WTC11 (cell line): ENCODE measurements around the gene DNAJC10. TPM values are rescaled to one million over a fixed set of nuclear protein-coding genes. Genes with fewer than 3 reads are reported as not detected.

Experiments
- ATAC-seq: fragments of 200-7000 bp; cut with Tn5 transposase; 2 replicates; pipeline ENCODE4 v1.10.0; 2021; ENCODE audit warnings: mild to moderate bottlenecking, moderate library complexity
- Bru-seq: library from RNA; stranded (reverse); fragments of 400-500 nt; gene quantifications from one replicate; lab custom pipeline; 2021; lab: Mats Ljungman, UMichigan
- CTCF ChIA-PET: fragments of 300-600 bp; sonication (Branson Sonifier 250); formaldehyde crosslinking; loops from one replicate; lab custom pipeline; 2021; ENCODE audit warnings: antibody characterized with exemption; lab: Charles Lee
- POLR2A ChIA-PET: fragments of 350-600 bp; sonication (Branson Sonifier 250); formaldehyde crosslinking; loops from one replicate; lab custom pipeline; 2021; ENCODE audit warnings: antibody characterized with exemption; lab: Charles Lee
- DNase-seq: peaks from one replicate; pipeline ENCODE4 v3.0.0; 2021; ENCODE audit warnings: low spot score
- H3K27ac Mint-ChIP-seq: 2 replicates; pipeline ENCODE4 v1.8.0; 2021; ENCODE audit warnings: mixed read lengths
- H3K27me3 Mint-ChIP-seq: 2 replicates; pipeline ENCODE4 v1.8.0; 2021; ENCODE audit warnings: low read depth, mild to moderate bottlenecking, moderate library complexity, mixed read lengths
- H3K36me3 Mint-ChIP-seq: 2 replicates; pipeline ENCODE4 v1.8.0; 2021; ENCODE audit warnings: mixed read lengths
- H3K4me1 Mint-ChIP-seq: 2 replicates; pipeline ENCODE4 v1.8.0; 2022; ENCODE audit warnings: mixed read lengths
- H3K4me3 Mint-ChIP-seq: 2 replicates; pipeline ENCODE4 v1.8.0; 2021; ENCODE audit warnings: mild to moderate bottlenecking, moderate library complexity, mixed read lengths
- H3K9me3 Mint-ChIP-seq: 2 replicates; pipeline ENCODE4 v1.8.0; 2021; ENCODE audit warnings: mixed read lengths
- CDX4 ChIP-seq: fragments of 250-450 bp; sonication (Bioruptor Pico); IDR thresholded peaks from 2 replicates; pipeline ENCODE4 v1.9.0; 2021; ENCODE audit warnings: moderate library complexity, mild to moderate bottlenecking, inconsistent platforms, borderline replicate concordance
- CREB1 ChIP-seq: sonication (generic); formaldehyde crosslinking; IDR thresholded peaks from 2 replicates; pipeline ENCODE4 v1.8.0; 2023; ENCODE audit warnings: mild to moderate bottlenecking, missing genetic modification reagents
- E2F4 ChIP-seq: sonication (generic); formaldehyde crosslinking; IDR thresholded peaks from 2 replicates; pipeline ENCODE4 v1.8.1; 2022; ENCODE audit warnings: low read depth, mild to moderate bottlenecking, moderate library complexity, missing genetic modification reagents, borderline replicate concordance
- ELF4 ChIP-seq: sonication (generic); formaldehyde crosslinking; IDR thresholded peaks from 2 replicates; pipeline ENCODE4 v1.8.1; 2022; ENCODE audit warnings: low read depth, mild to moderate bottlenecking, moderate library complexity, missing genetic modification reagents
- EMX1 ChIP-seq: fragments of 250-450 bp; sonication (Bioruptor Pico); IDR thresholded peaks from 2 replicates; pipeline ENCODE4 v1.8.0; 2021; ENCODE audit warnings: mild to moderate bottlenecking
- ETV6 ChIP-seq: sonication (generic); formaldehyde crosslinking; IDR thresholded peaks from 2 replicates; pipeline ENCODE4 v1.8.1; 2022; ENCODE audit warnings: mild to moderate bottlenecking, missing genetic modification reagents
- FOXP1 ChIP-seq: sonication (generic); formaldehyde crosslinking; IDR thresholded peaks from 2 replicates; pipeline ENCODE4 v1.8.0; 2022; ENCODE audit warnings: missing genetic modification reagents, mild to moderate bottlenecking, moderate library complexity, borderline replicate concordance
- GABPB1 ChIP-seq: sonication (generic); formaldehyde crosslinking; IDR thresholded peaks from 2 replicates; pipeline ENCODE4 v1.8.1; 2023; ENCODE audit warnings: mild to moderate bottlenecking, missing genetic modification reagents
- GRHL2 ChIP-seq: fragments of 250-450 bp; sonication (Bioruptor Pico); IDR thresholded peaks from 2 replicates; pipeline ENCODE4 v1.8.0; 2022; ENCODE audit warnings: mild to moderate bottlenecking, moderate library complexity; ENCODE audit not compliant: insufficient replicate concordance, severe bottlenecking
- HMGA2 ChIP-seq: fragments of 250-450 bp; sonication (Bioruptor Pico); IDR thresholded peaks from 2 replicates; pipeline ENCODE4 v1.4.0; 2021; ENCODE audit warnings: mild to moderate bottlenecking, moderate library complexity
- JAZF1 ChIP-seq: fragments of 250-450 bp; sonication (Bioruptor Pico); IDR thresholded peaks from 2 replicates; pipeline ENCODE4 v1.9.0; 2021; ENCODE audit warnings: moderate library complexity, mild to moderate bottlenecking, inconsistent platforms
- JUN ChIP-seq: sonication (generic); formaldehyde crosslinking; IDR thresholded peaks from 2 replicates; pipeline ENCODE4 v1.8.0; 2023; ENCODE audit warnings: mild to moderate bottlenecking, missing genetic modification reagents
- KAT7 ChIP-seq: sonication (generic); formaldehyde crosslinking; IDR thresholded peaks from 2 replicates; pipeline ENCODE4 v1.8.1; 2023; ENCODE audit warnings: missing genetic modification reagents, mild to moderate bottlenecking, borderline replicate concordance
- MXD4 ChIP-seq: fragments of 250-450 bp; sonication (Bioruptor Pico); IDR thresholded peaks from 2 replicates; pipeline ENCODE4 v1.8.0; 2021; ENCODE audit warnings: mild to moderate bottlenecking, moderate library complexity, borderline replicate concordance
- NFATC4 ChIP-seq: fragments of 250-450 bp; sonication (Bioruptor Pico); IDR thresholded peaks from 2 replicates; pipeline ENCODE4 v1.9.0; 2021; ENCODE audit warnings: mild to moderate bottlenecking
- NR2C2 ChIP-seq: sonication (generic); formaldehyde crosslinking; IDR thresholded peaks from 2 replicates; pipeline ENCODE4 v1.8.0; 2022; ENCODE audit warnings: mild to moderate bottlenecking, missing genetic modification reagents
- PRDM15 ChIP-seq: sonication (generic); formaldehyde crosslinking; IDR thresholded peaks from 2 replicates; pipeline ENCODE4 v1.8.0; 2022; ENCODE audit warnings: missing genetic modification reagents
- RELA ChIP-seq: sonication (generic); formaldehyde crosslinking; IDR thresholded peaks from 2 replicates; pipeline ENCODE4 v1.8.1; 2022; ENCODE audit warnings: missing genetic modification reagents, mild to moderate bottlenecking, borderline replicate concordance
- SMAD3 ChIP-seq: sonication (generic); formaldehyde crosslinking; IDR thresholded peaks from 2 replicates; pipeline ENCODE4 v1.8.0; 2022; ENCODE audit warnings: missing genetic modification reagents, mild to moderate bottlenecking, borderline replicate concordance
- SOX15 ChIP-seq: fragments of 250-450 bp; sonication (Bioruptor Pico); IDR thresholded peaks from 2 replicates; pipeline ENCODE4 v1.9.0; 2021; ENCODE audit warnings: mild to moderate bottlenecking
- SP1 ChIP-seq: sonication (generic); formaldehyde crosslinking; conservative IDR thresholded peaks from 2 replicates; pipeline ENCODE4 v1.8.1; 2022; ENCODE audit warnings: missing genetic modification reagents
- TP53 ChIP-seq: sonication (generic); formaldehyde crosslinking; IDR thresholded peaks from 2 replicates; pipeline ENCODE4 v1.8.1; 2023; ENCODE audit warnings: mild to moderate bottlenecking, missing genetic modification reagents
- USF1 ChIP-seq: sonication (generic); formaldehyde crosslinking; IDR thresholded peaks from 2 replicates; pipeline ENCODE4 v1.8.0; 2022; ENCODE audit warnings: mild to moderate bottlenecking, missing genetic modification reagents
- ZNF425 ChIP-seq: fragments of 250-450 bp; sonication (Bioruptor Pico); conservative IDR thresholded peaks from 2 replicates; pipeline ENCODE4 v1.9.0; 2021; ENCODE audit warnings: mild to moderate bottlenecking
- ZNF671 ChIP-seq: fragments of 250-450 bp; sonication (Bioruptor Pico); IDR thresholded peaks from 2 replicates; pipeline ENCODE4 v1.8.0; 2021; ENCODE audit warnings: mild to moderate bottlenecking
- ZSCAN18 ChIP-seq: fragments of 250-450 bp; sonication (Bioruptor Pico); IDR thresholded peaks from 2 replicates; pipeline ENCODE4 v2.1.2; 2022; ENCODE audit warnings: mild to moderate bottlenecking, moderate library complexity
- long read RNA-seq, 3 experiments: library from RNA in 1 of 3; library from capped mRNA in 1 of 3; library from polyadenylated mRNA in 1 of 3; unstranded in 2 of 3; stranded (forward) in 1 of 3; transcript quantifications; one replicate each; pipeline ENCODE4 v2.0.0, GENCODE V29; 2021
- total RNA-seq: library from RNA; stranded (reverse); gene quantifications from 3 replicates; pipeline ENCODE4 v1.2.3, GENCODE V29; 2021

The DNAJC10 gene
- total RNA-seq (103 to 109 TPM (median 103 TPM) in 3 replicates), Bru-seq, nascent RNA (percentile 85 among the genes with signal in this experiment)
- long read RNA-seq, experiment 1, full-length matches to known transcripts = 400 of 558 reads
- long read RNA-seq, experiment 1, partial matches to known transcripts = 65 of 558 reads
- long read RNA-seq, experiment 1, other reads (novel, unspliced or antisense) = 93 of 558 reads
- long read RNA-seq, experiment 2, full-length matches to known transcripts = 26 of 100 reads
- long read RNA-seq, experiment 2, partial matches to known transcripts = 52 of 100 reads
- long read RNA-seq, experiment 2, other reads (novel, unspliced or antisense) = 22 of 100 reads
- long read RNA-seq, experiment 3, full-length matches to known transcripts = 40 of 58 reads
- long read RNA-seq, experiment 3, partial matches to known transcripts = 10 of 58 reads
- long read RNA-seq, experiment 3, other reads (novel, unspliced or antisense) = 8 of 58 reads

- Mint-ChIP-seq H3K36me3 (peaks cover 2% of the 10 kb centered on the region; the same call in 1 of the 2 replicates), H3K4me3 (no peak within 1 kb of the TSS), H3K27ac (no peak within 1 kb of the TSS), H3K27me3 (no peaks in the 10 kb centered on the region), H3K4me1 (no peaks in the 10 kb centered on the region; the same call in 1 of the 2 replicates), H3K9me3 (no peaks in the 10 kb centered on the region)
- ATAC-seq = peak; percentile 95
- POLR2A ChIA-PET = interaction anchor here (0.6 kb wide), 1 partner anchor 363 kb away, joined by 3 read pairs; no protein-coding TSS in a partner anchor
- DNase-seq = peak; percentile 88
- CTCF ChIA-PET = interaction anchor here (1.0 to 1.5 kb wide), 5 partner anchors 47 to 1381 kb away, joined by 3 to 7 read pairs (median 3); no protein-coding TSS in a partner anchor
- no peak for TF ChIP-seq NR2C2
- no peak for TF ChIP-seq EMX1 (CRISPR knock-in tag)
- TF ChIP-seq ETV6 = peak; percentile 72; the same call in 1 of the 2 replicates
- peak; percentile 94 for TF ChIP-seq FOXP1 (CRISPR knock-in tag)
- peak; percentile 90 for TF ChIP-seq SP1 (CRISPR knock-in tag)
- TF ChIP-seq SOX15 (CRISPR knock-in tag) = no peak
- peak; percentile 92; the same call in 1 of the 2 replicates for TF ChIP-seq RELA
- TF ChIP-seq HMGA2 (CRISPR knock-in tag) = peak; percentile 6; the same call in 1 of the 2 replicates
- no peak for TF ChIP-seq ELF4
- TF ChIP-seq GABPB1 (CRISPR knock-in tag) = peak; percentile 76; the same call in 1 of the 2 replicates
- TF ChIP-seq USF1 (CRISPR knock-in tag) = peak; percentile 70
- TF ChIP-seq NFATC4 (CRISPR knock-in tag) = no peak
- peak; percentile 64; the same call in 1 of the 2 replicates for TF ChIP-seq SMAD3 (CRISPR knock-in tag)
- no peak for TF ChIP-seq E2F4 (CRISPR knock-in tag)
- TF ChIP-seq KAT7 (CRISPR knock-in tag) = no peak
- TF ChIP-seq TP53 (CRISPR knock-in tag) = peak; percentile 48; the same call in 1 of the 2 replicates
- TF ChIP-seq PRDM15 (CRISPR knock-in tag) = peak; percentile 47; the same call in 1 of the 2 replicates
- no peak for TF ChIP-seq GRHL2 (CRISPR knock-in tag)
- no peak for TF ChIP-seq CDX4 (CRISPR knock-in tag)
- peak; percentile 71; the same call in 1 of the 2 replicates for TF ChIP-seq JUN
- TF ChIP-seq JAZF1 (CRISPR knock-in tag) = no peak
- TF ChIP-seq CREB1 (CRISPR knock-in tag) = no peak
- no peak for TF ChIP-seq ZNF425 (CRISPR knock-in tag)
- no peak for TF ChIP-seq ZSCAN18
- no peak for TF ChIP-seq MXD4 (CRISPR knock-in tag)
- TF ChIP-seq ZNF671 (CRISPR knock-in tag) = no peak
Observed at GRCh38 chr2:182715892-182716649, at the start of gene DNAJC10. Gene DNAJC10, plus strand, starts transcription at chr2:182716257. Its CDS starts 1,830 bp downstream, at chr2:182718087.
